ENCODE data around the gene HID1.
A peak's percentile ranks its signal among the peaks of the same experiment; 100 is the strongest.

The HID1 gene

GRCh38 chr17:74964246-74964761, 8.3 kb downstream of the HID1 start:
- no peak for TF ChIP-seq GATA3 (IDR thresholded peaks at IDR 0.05; ENCODE audit: low read depth, low read length)
- TF ChIP-seq GATA2 (IDR thresholded peaks at IDR 0.05; ENCODE audit: low read depth, low read length) = no peak

DNA sequence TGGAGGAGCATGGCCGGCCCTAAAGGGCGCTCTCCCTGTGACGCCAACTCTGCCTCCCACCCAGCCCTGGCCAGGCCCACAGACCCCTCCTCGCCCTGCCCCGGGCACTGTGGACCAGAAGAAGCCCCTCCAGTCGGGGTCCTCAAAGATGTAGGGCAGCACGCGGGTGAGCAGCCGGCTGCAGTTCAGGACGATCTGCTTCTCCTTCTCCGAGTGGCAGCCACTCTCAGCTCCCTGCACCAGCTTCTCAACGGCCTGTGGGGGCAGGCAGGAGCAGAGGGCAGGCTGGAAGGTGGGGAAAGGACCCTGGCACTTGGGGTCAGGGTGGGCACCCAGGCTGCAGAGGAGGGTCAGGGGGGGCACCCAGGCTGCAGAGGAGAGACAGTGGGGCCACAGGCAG, 8.9 kb downstream of the HID1 start:
- TF ChIP-seq GATA2 (IDR thresholded peaks at IDR 0.05; ENCODE audit: low read depth, low read length) (no peak), GATA3 (IDR thresholded peaks at IDR 0.05; ENCODE audit: low read depth, low read length) (no peak)

GRCh38 chr17:74962622-74963394, 9.8 kb downstream of the HID1 start:
- TF ChIP-seq GATA3 (IDR thresholded peaks at IDR 0.05; ENCODE audit: low read depth, low read length) = no peak

GRCh38 chr17:74961657-74962350, 10.8 kb downstream of the HID1 start:
- TF ChIP-seq GATA3 (IDR thresholded peaks at IDR 0.05; ENCODE audit: low read depth, low read length) = no peak
- TF ChIP-seq GATA2 (IDR thresholded peaks at IDR 0.05; ENCODE audit: low read depth, low read length) = no peak

- no peak for TF ChIP-seq GATA2 (IDR thresholded peaks at IDR 0.05; ENCODE audit: low read depth, low read length)
- no peak for TF ChIP-seq GATA3 (IDR thresholded peaks at IDR 0.05; ENCODE audit: low read depth, low read length)
Measured at GRCh38 chr17:74960570-74961342, 11.8 kb downstream of the HID1 start.

- TF ChIP-seq GATA2 (IDR thresholded peaks at IDR 0.05; ENCODE audit: low read depth, low read length) (no peak), GATA3 (IDR thresholded peaks at IDR 0.05; ENCODE audit: low read depth, low read length) (no peak)
Measured at GRCh38 chr17:74959826-74960515, 12.6 kb downstream of the HID1 start.

DNA sequence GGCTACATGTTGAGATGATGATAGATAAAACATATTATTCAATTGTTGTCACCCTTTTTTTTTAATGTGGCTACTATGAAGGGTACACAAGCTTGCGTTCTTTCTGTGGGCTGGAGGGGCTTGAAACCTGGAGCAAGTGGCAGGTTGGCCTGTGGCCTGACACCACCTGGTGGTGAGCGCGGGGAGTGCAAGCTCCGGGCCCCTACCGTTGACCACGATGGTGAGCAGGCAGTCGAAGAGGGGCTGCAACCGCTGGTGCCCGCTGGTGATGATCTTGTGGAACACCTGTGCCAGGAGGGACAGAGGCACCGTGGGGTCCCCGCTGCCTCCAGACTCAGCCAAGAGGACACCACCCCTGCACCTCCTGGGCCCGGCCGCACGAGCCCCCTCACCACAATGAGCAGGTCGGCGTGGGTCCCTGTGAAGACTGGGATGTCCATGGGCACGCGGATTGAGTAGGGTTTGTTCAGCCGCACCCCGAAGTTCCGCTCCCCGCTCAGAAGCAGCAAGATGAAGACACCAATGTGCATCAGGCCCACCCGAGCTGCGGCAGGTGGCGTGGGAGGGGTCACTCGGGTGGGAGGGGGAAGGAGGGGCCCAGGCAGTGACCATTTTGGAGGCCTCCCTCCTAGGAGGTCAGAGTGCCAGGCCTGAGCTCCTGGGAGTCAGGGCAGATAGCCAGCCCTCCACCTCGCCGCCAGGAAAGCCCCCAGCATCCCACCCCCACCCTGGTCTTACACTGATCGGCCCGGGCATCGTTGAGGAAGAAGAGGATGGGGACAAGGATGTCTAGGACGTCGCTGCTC, 14.4 kb downstream of the HID1 start:
- TF ChIP-seq GATA2 (IDR thresholded peaks at IDR 0.05; ENCODE audit: low read depth, low read length) (no peak), GATA3 (IDR thresholded peaks at IDR 0.05; ENCODE audit: low read depth, low read length) (no peak)

GRCh38 chr17:74956093-74956492, 16.5 kb downstream of the HID1 start:
- TF ChIP-seq GATA2 (IDR thresholded peaks at IDR 0.05; ENCODE audit: low read depth, low read length) = no peak
- TF ChIP-seq GATA3 (IDR thresholded peaks at IDR 0.05; ENCODE audit: low read depth, low read length) = no peak

- no peak for TF ChIP-seq GATA3 (IDR thresholded peaks at IDR 0.05; ENCODE audit: low read depth, low read length)
- TF ChIP-seq GATA2 (IDR thresholded peaks at IDR 0.05; ENCODE audit: low read depth, low read length) = peak; percentile 60; the same call in 1 of the 2 replicates
Measured at GRCh38 chr17:74954665-74955421, 17.7 kb downstream of the HID1 start.

- no peak for TF ChIP-seq GATA2 (IDR thresholded peaks at IDR 0.05; ENCODE audit: low read depth, low read length)
- no peak for TF ChIP-seq GATA3 (IDR thresholded peaks at IDR 0.05; ENCODE audit: low read depth, low read length)
Measured at GRCh38 chr17:74954115-74954514, 18.4 kb downstream of the HID1 start.

GRCh38 chr17:74953134-74953687, 19.3 kb downstream of the HID1 start:
- TF ChIP-seq GATA2 (IDR thresholded peaks at IDR 0.05; ENCODE audit: low read depth, low read length) (no peak), GATA3 (IDR thresholded peaks at IDR 0.05; ENCODE audit: low read depth, low read length) (no peak)
